Activated T-cell treated with anti-CD3 and anti-CD28 coated beads for 24 hours (primary cell): ENCODE results near the gene DOCK2.
"Not testable (repeated sequence)": the region's sequence is repeated elsewhere in the genome, so short reads cannot be mapped to it uniquely, and the experiment has no call there.

Experiments used
- DNase-seq: peaks from one replicate; pipeline ENCODE4 v3.0.0-alpha.2; 2020; ENCODE audit warnings: low read depth

Gene DOCK2

DNA sequence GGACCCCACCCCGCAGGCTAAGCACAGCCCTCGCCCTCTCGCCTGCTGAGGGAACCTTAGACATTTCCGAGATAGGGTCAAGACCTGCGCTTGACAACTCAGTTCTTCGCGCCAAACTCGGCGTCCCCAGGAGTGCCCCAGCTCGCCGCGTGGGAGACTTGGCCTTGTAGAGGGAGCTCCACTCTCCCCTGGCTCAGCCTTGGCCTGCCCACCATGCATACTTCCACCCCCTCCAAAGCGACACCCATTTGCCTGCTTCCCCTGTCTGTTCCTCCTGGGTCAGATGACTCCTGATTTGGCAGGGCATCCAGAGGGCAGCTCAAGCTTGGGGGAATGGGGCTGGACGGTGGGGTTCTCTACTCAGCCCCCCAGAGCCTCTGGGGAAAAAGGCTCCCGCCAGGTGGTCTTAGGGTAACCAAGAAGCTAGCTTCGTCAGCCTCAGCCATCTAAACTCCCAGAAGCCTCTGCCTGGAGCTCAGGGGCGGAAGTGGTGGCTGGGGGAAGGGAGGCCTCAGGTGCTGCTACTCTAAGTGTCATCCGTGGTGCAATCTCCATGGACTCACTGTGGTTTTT lies 560 bp downstream of the DOCK2 start:
- peak; percentile 69 for DNase-seq

GRCh38 chr5:169641253-169641652 lies 4.2 kb downstream of the DOCK2 start:
- DNase-seq: no peak

- no peak for DNase-seq
Measured at GRCh38 chr5:169646856-169647255, 9.8 kb downstream of the DOCK2 start.

DNA sequence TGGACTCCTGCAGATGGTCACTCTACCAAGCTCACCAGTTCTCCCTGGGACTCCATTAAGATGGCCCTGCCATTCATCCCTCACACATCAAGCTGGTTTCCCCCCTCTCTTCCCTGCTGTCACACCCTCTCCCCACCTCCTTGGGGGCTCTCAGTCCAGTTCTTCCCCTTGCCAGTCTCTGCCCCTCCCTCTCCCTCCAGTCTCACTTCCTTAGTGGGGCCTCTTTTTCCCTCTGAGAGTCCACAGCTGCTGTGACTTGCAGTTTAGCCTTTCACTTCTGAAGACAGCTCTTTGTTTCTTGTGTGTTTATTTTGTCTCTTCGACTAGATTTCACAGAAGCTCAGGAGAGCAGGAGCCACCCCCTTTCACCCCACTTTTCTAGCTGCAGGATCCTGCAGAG lies 10.5 kb downstream of the DOCK2 start:
- DNase-seq: no peak

GRCh38 chr5:169648725-169649310 lies 11.7 kb downstream of the DOCK2 start:
- DNase-seq: no peak

GRCh38 chr5:169649486-169649885 lies 12.4 kb downstream of the DOCK2 start:
- DNase-seq: no peak

GRCh38 chr5:169650701-169651331 lies 13.7 kb downstream of the DOCK2 start:
- DNase-seq: no peak

DNA sequence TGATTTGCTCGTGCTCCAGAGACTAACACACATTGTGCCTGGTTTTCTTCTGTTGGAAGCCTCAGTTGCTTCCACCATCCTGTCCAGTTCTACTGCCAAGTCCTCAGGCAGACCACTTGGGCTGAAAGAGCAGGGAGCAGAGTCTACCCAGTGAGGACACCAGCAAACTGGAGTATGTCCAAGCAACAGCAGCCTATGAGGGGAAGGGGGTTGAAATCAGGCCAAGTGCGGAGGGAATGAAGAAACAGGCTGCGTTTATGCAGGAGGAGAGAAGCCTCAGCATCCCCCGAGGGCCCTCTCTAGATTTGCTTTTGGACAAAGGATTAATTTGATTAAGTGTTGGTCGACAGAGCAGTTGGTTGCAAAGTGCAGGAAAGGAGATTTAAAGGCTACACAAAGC lies 14.5 kb downstream of the DOCK2 start:
- no peak for DNase-seq

DNA sequence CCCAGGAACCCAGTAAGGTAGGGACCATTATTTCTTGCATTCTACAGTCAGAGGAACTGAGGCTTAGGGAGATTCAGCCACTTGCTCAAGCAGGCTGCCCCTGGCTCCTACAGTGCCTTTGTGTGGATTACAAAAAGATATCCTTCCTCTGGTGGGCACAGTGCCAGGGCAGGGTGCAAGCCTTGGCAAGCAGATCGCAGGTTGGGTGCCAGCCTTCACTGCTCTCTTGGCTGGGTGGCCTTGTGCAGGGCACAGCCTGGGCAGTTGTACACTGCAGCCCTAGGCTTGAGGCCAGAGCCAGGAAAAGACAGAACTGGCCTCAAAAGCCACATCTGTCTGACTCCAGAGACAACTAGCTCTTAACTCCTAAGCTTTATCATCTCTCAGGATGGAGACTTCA lies 15.0 kb downstream of the DOCK2 start:
- no peak for DNase-seq

DNA sequence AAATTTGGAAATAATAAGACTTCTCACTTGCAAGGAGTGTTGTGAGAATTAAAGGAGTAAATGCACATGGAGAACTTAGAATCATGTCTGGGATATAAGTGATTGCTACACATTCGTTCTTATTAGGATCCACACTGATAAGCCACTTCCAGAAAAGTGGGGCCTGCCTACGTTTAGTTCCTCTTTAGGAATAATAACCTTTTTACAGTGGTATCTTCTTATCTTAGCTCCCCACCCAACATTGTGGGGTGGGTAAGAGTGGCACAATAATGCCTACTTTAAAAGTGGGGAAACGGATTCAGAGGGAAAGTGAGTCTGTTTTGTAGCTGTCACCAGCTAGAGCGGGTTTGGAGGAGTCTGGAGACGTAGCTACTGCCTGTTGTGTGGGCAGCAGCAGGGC lies 16.0 kb downstream of the DOCK2 start:
- no peak for DNase-seq

DNA sequence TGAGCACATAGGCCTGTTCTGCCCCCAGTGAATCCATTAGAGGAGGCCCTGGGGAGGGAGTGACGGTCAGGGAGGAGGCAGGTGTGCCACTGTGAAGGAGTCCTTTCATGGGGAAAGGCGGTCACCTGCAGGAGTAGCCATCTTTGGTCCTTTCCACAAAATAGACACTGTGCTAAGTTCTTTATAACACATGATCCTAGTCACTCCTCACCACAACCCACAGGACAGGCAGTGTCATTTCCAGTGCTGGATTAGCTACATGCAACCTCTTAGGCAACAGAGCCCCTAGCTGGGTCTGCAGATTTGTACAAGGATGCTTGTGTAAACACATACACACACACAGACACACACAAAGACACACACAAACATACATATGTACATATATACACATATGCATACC lies 18.3 kb downstream of the DOCK2 start:
- no peak for DNase-seq

DNA sequence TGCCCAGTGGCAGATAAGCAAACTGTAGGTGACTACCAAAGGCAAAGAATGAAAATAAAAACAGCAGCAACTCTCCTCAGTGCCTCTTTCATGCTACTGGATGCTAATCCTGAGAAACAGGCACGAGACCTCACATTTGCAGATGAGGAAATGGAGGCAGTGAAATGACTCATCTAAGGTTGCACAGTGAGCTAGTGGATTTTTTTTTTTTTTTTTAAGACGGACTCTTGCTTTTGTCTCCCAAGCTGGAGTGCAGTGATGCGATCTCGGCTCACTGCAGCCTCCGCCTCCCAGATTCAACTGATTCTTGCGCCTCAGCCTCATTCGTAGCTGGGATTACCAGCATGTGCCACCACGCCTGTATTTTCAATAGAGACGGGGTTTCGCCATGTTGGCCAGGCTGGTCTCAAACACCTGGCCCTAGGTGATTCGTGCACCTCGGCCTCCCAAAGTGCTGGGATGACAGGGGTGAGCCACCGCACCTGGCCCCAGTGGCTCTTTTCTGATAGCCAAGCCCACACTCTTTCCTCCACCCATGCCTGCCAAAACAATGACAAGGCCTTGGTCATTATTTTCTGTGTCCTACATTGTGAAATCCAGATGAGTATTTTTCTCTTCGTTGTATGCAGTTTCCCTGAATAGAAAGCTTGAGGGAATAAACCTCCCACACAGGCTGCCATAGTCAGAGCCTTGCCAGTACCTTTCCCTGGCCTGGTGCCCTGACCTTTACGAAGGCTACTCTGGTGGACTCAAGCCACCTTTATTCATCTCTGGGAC lies 19.2 kb downstream of the DOCK2 start:
- no peak for DNase-seq

- DNase-seq: no peak
Measured at GRCh38 chr5:169657127-169657526, 20.1 kb downstream of the DOCK2 start.

GRCh38 chr5:169662451-169662850 lies 25.4 kb downstream of the DOCK2 start:
- DNase-seq: not testable (repeated sequence)

GRCh38 chr5:169663537-169663936 lies 26.5 kb downstream of the DOCK2 start:
- no peak for DNase-seq

DNA sequence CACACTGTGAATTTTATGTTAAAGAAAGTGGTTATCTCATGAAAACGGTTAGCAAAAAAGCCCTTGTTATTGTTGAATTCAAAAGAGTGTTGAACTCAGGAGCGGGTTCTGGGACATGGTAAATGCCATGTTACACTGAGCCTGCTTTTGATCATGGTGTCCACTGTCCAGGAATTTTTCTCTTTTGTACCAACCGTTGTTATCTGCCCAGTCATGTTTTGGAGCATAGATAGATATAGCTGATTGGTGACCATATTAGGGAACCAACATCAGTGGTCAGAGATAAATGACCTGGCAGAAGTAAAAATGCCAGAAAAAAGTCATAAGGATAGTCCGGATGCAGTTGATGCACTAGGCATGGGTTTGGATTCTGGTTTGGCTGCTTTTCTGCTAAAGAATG lies 29.3 kb downstream of the DOCK2 start:
- DNase-seq: no peak

DNA sequence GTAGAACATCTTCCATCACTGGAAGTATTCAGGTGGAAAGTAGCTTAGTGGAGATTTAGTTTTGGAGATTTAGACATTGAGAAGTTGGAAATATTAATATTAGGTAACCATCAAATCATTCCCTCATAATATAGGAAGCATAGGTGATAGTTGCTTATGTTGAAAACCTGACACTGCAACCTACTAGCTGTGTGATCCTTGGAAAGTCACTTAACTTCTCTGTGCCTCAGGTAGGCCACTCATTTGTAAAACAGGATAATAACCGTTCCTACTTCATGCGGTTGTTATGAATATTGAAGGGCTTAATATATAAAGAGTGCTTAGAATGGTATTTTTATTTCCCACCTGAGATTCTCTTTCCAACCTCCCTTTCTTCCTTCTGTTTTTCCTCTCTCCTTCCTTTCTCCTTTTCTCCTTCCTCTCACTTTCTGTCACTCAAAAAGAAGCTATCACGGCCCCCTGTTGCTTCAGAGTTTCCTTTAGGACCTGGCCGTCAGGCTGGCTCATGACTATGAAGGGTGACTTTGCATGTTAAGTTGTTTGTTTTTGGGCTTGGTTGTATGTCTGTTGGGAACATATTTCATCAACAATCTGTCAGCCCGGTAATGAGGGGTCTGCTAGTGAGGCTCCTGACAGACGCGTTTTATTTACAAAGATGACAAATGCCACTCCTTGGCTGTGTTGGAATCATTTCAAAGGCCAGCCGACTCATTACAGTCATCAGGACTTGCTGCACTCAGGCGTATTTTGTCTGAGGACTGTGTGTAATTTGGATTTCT lies 31.0 kb downstream of the DOCK2 start:
- no peak for DNase-seq

DNA sequence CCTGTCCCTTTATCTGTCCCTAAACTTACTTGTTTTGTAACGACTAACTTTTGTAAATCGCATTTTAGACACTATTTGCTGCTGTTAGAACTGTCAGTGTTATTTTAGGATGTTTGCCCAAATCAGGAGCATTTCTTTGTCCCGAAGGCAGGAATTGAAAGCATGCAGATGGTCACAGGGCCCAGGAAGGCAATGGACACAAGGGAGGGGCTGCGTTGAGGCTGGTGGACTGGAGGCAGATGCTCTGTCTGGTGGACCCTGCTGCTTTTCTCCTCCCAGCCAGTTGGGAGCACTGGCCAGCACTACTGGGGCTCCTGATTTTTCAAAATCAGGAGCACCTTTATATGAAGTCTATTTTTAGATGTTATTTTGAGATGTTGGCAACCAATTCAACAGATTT lies 31.7 kb downstream of the DOCK2 start:
- no peak for DNase-seq

- no peak for DNase-seq
Measured at GRCh38 chr5:169670769-169671525, 33.9 kb downstream of the DOCK2 start.

DNA sequence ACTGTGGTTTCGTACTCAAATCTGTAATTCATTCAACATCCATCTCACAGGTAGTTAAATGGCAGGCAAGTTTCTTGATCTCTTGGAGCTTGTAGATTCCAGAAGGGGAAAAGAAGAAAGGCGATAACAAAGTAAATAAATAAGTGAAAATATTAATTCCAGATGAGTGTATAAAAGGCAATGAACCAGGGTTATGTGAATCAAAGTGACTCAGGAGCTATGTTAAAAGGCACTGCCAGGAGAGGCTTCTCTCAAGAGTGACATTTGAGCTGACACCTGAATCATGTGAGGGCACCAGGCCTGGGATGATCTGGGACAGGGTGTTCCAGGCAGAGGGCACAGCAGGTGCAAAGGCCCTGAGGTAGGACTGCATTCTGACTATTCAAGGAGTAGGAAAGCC lies 45.0 kb downstream of the DOCK2 start:
- DNase-seq: no peak

GRCh38 chr5:169686137-169686536 lies 49.1 kb downstream of the DOCK2 start:
- no peak for DNase-seq

GRCh38 chr5:169688106-169688505 lies 51.0 kb downstream of the DOCK2 start:
- no peak for DNase-seq
